ENCODE measurements around the gene LCN12.

DNA sequence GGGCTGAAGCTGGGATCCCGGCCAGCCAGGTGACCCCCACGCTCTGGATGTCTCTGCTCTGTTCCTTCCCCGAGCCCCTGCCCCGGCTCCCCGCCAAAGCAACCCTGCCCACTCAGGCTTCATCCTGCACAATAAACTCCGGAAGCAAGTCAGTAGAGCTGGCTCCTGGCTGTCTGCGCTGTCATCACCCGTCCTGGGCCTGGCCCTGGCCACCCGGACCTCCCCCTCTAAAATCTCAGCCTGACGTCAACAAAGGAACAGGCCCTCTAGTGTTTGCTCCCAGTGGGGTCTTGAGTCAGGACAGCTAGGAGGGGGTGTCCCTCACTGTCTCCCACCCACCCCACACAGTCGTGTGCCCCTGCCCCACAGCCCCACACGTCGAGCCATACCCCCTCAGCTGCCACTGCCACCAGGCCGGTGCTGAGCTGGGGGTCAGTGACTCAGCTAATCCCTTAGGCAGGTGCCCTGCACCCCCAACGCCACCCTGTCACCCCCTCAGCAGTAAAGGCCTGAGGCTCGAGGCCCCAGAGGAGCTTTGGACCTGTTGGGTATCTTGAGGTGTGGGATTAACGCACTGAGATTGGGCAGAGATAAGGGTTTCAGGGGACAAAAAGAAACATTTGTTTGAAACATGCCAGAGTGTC is 29.6 kb downstream of the LCN12 start:
- TF ChIP-seq, protein P1, sequence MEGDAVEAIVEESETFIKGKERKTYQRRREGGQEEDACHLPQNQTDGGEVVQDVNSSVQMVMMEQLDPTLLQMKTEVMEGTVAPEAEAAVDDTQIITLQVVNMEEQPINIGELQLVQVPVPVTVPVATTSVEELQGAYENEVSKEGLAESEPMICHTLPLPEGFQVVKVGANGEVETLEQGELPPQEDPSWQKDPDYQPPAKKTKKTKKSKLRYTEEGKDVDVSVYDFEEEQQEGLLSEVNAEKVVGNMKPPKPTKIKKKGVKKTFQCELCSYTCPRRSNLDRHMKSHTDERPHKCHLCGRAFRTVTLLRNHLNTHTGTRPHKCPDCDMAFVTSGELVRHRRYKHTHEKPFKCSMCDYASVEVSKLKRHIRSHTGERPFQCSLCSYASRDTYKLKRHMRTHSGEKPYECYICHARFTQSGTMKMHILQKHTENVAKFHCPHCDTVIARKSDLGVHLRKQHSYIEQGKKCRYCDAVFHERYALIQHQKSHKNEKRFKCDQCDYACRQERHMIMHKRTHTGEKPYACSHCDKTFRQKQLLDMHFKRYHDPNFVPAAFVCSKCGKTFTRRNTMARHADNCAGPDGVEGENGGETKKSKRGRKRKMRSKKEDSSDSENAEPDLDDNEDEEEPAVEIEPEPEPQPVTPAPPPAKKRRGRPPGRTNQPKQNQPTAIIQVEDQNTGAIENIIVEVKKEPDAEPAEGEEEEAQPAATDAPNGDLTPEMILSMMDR (IDR thresholded peaks at IDR 0.05; ENCODE audit: poor library complexity, severe bottlenecking): no peak
- TF ChIP-seq, protein P2, sequence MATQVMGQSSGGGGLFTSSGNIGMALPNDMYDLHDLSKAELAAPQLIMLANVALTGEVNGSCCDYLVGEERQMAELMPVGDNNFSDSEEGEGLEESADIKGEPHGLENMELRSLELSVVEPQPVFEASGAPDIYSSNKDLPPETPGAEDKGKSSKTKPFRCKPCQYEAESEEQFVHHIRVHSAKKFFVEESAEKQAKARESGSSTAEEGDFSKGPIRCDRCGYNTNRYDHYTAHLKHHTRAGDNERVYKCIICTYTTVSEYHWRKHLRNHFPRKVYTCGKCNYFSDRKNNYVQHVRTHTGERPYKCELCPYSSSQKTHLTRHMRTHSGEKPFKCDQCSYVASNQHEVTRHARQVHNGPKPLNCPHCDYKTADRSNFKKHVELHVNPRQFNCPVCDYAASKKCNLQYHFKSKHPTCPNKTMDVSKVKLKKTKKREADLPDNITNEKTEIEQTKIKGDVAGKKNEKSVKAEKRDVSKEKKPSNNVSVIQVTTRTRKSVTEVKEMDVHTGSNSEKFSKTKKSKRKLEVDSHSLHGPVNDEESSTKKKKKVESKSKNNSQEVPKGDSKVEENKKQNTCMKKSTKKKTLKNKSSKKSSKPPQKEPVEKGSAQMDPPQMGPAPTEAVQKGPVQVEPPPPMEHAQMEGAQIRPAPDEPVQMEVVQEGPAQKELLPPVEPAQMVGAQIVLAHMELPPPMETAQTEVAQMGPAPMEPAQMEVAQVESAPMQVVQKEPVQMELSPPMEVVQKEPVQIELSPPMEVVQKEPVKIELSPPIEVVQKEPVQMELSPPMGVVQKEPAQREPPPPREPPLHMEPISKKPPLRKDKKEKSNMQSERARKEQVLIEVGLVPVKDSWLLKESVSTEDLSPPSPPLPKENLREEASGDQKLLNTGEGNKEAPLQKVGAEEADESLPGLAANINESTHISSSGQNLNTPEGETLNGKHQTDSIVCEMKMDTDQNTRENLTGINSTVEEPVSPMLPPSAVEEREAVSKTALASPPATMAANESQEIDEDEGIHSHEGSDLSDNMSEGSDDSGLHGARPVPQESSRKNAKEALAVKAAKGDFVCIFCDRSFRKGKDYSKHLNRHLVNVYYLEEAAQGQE (IDR thresholded peaks at IDR 0.05; ENCODE audit: borderline replicate concordance): no peak
- TF ChIP-seq POLR2AphosphoS5 (IDR thresholded peaks at IDR 0.05) (no peak), TAF1 (IDR thresholded peaks at IDR 0.05; ENCODE audit: low read depth) (no peak), MXI1 (conservative IDR thresholded peaks at IDR 0.05; ENCODE audit: poor library complexity, severe bottlenecking) (no peak)

Data from neural cell (in vitro differentiated cells).